ENCODE data around the gene ICAM4.

Gene ICAM4

DNA sequence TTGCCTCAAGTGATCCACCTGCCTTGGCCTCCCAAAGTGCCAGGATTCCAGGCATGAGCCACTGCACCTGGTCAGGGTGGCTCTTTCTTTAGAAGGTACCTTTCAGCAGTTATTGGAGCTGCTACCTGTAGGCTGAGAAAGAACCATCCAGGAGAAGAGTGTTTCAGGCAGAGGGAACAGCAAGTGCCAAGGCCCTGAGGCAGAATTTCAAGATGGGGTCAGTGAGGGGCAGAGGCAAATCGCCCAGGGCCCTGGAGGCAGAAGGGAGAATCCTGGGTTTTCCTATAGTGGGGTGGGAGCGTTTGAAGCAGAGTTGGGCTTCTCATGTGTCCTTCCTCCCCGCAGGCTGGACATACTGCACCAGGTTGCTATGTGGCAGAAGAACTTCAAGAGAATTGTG is 32.5 kb upstream of the ICAM4 start:
- TF ChIP-seq, protein P1, sequence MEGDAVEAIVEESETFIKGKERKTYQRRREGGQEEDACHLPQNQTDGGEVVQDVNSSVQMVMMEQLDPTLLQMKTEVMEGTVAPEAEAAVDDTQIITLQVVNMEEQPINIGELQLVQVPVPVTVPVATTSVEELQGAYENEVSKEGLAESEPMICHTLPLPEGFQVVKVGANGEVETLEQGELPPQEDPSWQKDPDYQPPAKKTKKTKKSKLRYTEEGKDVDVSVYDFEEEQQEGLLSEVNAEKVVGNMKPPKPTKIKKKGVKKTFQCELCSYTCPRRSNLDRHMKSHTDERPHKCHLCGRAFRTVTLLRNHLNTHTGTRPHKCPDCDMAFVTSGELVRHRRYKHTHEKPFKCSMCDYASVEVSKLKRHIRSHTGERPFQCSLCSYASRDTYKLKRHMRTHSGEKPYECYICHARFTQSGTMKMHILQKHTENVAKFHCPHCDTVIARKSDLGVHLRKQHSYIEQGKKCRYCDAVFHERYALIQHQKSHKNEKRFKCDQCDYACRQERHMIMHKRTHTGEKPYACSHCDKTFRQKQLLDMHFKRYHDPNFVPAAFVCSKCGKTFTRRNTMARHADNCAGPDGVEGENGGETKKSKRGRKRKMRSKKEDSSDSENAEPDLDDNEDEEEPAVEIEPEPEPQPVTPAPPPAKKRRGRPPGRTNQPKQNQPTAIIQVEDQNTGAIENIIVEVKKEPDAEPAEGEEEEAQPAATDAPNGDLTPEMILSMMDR (IDR thresholded peaks at IDR 0.05; ENCODE audit: poor library complexity, severe bottlenecking): no peak
- Histone ChIP-seq H3K27ac (ENCODE audit: poor library complexity, severe bottlenecking) (no peak overlapping the region), H3K4me3 (ENCODE audit: severe bottlenecking) (no peak overlapping the region), H3K4me1 (ENCODE audit: insufficient read depth, poor library complexity, severe bottlenecking) (no peaks in the 10 kb centered on the region), H3K36me3 (ENCODE audit: low read depth) (peaks cover 35% of the 10 kb centered on the region), H3K27me3 (ENCODE audit: insufficient read depth, poor library complexity, severe bottlenecking) (no peaks in the 10 kb centered on the region), H3K9me3 (ENCODE audit: severe bottlenecking) (no peaks in the 10 kb centered on the region)
- ATAC-seq (ENCODE audit: low read depth): no peak
- DNase-seq (ENCODE audit: low spot score): no peak

DNA sequence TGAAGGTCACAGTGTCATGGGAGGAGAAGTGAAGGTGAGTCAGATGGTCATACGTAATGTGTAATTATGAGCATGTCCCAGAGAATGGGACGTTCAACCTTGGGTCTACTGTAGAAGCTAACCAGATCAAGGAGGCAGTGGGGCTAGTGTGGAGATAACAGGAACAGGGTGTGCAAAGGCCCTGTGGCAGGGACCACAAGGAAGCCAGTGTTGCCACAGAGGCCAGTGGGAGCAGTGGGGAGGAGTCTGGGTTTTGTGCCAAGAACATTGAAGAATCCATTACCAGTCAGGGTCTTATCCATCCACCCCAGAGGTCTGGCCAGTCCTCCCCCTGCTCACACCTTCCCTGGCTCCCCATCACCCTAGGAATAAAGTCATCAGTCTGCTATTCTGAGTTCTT is 31.4 kb upstream of the ICAM4 start:
- Histone ChIP-seq H3K27ac (ENCODE audit: poor library complexity, severe bottlenecking) (no peak overlapping the region), H3K9me3 (ENCODE audit: severe bottlenecking) (no peaks in the 10 kb centered on the region), H3K36me3 (ENCODE audit: low read depth) (peaks cover 35% of the 10 kb centered on the region), H3K4me3 (ENCODE audit: severe bottlenecking) (no peak overlapping the region), H3K4me1 (ENCODE audit: insufficient read depth, poor library complexity, severe bottlenecking) (peaks cover 8% of the 10 kb centered on the region), H3K27me3 (ENCODE audit: insufficient read depth, poor library complexity, severe bottlenecking) (no peaks in the 10 kb centered on the region)
- DNase-seq (ENCODE audit: low spot score) (no peak), ATAC-seq (ENCODE audit: low read depth) (no peak)
- TF ChIP-seq, protein P1 (IDR thresholded peaks at IDR 0.05; ENCODE audit: poor library complexity, severe bottlenecking): no peak

DNA sequence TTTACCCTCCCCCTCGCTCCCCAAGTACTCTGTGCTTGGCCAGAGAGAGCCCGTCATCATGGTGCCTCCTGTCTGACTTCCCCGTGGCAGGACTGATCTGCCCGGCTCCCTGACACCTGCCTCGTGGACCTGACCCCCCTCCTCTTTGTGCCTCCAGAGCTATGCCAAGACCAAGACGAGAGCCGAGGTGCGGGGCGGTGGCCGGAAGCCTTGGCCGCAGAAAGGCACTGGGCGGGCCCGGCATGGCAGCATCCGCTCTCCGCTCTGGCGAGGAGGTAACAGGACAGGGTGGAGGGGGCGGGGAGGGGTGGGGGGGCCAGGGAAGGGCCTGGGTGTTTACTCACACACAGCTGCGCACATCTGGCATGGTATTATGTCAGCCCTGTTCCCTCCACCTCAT is 30.2 kb upstream of the ICAM4 start:
- Histone ChIP-seq H3K27me3 (ENCODE audit: insufficient read depth, poor library complexity, severe bottlenecking) (no peaks in the 10 kb centered on the region), H3K9me3 (ENCODE audit: severe bottlenecking) (no peaks in the 10 kb centered on the region), H3K27ac (ENCODE audit: poor library complexity, severe bottlenecking) (no peak overlapping the region), H3K4me3 (ENCODE audit: severe bottlenecking) (no peak overlapping the region), H3K4me1 (ENCODE audit: insufficient read depth, poor library complexity, severe bottlenecking) (peaks cover 11% of the 10 kb centered on the region), H3K36me3 (ENCODE audit: low read depth) (peaks cover 35% of the 10 kb centered on the region)
- TF ChIP-seq, protein P1 (IDR thresholded peaks at IDR 0.05; ENCODE audit: poor library complexity, severe bottlenecking): no peak
- no peak for DNase-seq (ENCODE audit: low spot score)
- no peak for ATAC-seq (ENCODE audit: low read depth)

DNA sequence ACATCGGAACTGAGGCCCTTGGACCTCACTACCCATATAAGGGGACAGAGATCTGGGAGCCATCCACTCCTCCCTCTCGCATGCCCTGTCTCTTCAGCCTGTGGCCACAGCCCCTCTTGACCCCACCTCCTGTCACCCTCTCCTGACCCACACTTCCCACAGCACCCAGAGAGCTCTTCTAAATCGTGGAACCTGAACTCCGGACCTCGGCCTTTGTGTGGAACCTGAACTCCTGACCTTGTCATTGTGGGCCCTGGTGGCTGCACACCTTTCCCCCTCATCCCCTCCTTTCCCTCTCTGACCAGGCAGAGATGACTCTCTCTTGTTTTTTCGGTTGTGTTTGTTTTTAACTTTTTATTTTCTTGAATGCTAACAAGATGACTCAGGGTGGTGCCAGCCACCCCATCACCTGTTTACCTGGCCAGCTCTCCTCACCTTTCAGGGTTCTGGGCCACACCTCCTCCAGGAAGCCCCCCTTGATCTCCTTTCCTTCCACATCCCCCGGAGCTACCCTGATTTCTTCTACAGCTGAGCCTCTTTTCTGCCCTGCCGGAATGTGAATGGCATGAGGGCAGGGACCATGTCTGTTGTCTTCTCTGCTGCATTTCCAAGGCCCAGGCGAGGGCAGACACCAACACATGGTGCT is 29.7 kb upstream of the ICAM4 start:
- Histone ChIP-seq H3K27ac (ENCODE audit: poor library complexity, severe bottlenecking) (no peak overlapping the region), H3K4me1 (ENCODE audit: insufficient read depth, poor library complexity, severe bottlenecking) (peaks cover 11% of the 10 kb centered on the region), H3K27me3 (ENCODE audit: insufficient read depth, poor library complexity, severe bottlenecking) (no peaks in the 10 kb centered on the region), H3K36me3 (ENCODE audit: low read depth) (peaks cover 35% of the 10 kb centered on the region), H3K9me3 (ENCODE audit: severe bottlenecking) (no peaks in the 10 kb centered on the region), H3K4me3 (ENCODE audit: severe bottlenecking) (no peak overlapping the region)
- no peak for DNase-seq (ENCODE audit: low spot score)
- ATAC-seq (ENCODE audit: low read depth): no peak
- TF ChIP-seq, protein P1 (IDR thresholded peaks at IDR 0.05; ENCODE audit: poor library complexity, severe bottlenecking): no peak

DNA sequence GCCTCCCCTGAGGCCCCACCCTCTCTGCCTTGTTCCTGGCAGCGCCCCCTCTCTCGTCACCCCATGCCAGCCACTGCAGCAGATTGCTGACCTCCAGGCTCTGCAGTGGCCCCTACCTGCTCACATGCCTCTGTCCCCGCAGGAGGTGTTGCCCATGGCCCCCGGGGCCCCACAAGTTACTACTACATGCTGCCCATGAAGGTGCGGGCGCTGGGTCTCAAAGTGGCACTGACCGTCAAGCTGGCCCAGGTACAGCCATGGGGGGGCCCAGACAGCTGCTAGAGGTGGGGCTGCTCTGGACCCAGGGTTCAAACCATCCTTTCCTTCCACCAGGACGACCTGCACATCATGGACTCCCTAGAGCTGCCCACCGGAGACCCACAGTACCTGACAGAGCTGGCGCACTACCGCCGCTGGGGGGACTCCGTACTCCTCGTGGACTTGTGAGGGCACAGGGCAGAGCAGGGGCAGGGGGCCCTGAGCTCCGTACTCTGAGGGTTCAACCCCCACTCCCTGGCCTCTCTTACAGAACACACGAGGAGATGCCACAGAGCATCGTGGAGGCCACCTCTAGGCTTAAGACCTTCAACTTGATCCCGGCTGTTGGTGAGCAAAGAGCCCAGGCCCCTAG is 28.6 kb upstream of the ICAM4 start:
- DNase-seq (ENCODE audit: low spot score) (no peak), ATAC-seq (ENCODE audit: low read depth) (no peak)
- peaks cover 11% of the 10 kb centered on the region for H3K4me1 ChIP-seq (ENCODE audit: insufficient read depth, poor library complexity, severe bottlenecking)
- TF ChIP-seq, protein P1 (IDR thresholded peaks at IDR 0.05; ENCODE audit: poor library complexity, severe bottlenecking): no peak
- H3K27ac ChIP-seq (ENCODE audit: poor library complexity, severe bottlenecking): no peak overlapping the region
- H3K36me3 ChIP-seq (ENCODE audit: low read depth): peaks cover 35% of the 10 kb centered on the region
- H3K4me3 ChIP-seq (ENCODE audit: severe bottlenecking): no peak overlapping the region
- H3K27me3 ChIP-seq (ENCODE audit: insufficient read depth, poor library complexity, severe bottlenecking): no peaks in the 10 kb centered on the region
- H3K9me3 ChIP-seq (ENCODE audit: severe bottlenecking): no peaks in the 10 kb centered on the region

Measured in RWPE2 (cell line).